Measurements from ENCODE around the gene DNM3.

Gene DNM3

GRCh38 chr1:172119184-172119583, 277.9 kb downstream of the DNM3 start:
- no peak for DNase-seq (ENCODE audit: low spot score)
- TF ChIP-seq, protein P1, sequence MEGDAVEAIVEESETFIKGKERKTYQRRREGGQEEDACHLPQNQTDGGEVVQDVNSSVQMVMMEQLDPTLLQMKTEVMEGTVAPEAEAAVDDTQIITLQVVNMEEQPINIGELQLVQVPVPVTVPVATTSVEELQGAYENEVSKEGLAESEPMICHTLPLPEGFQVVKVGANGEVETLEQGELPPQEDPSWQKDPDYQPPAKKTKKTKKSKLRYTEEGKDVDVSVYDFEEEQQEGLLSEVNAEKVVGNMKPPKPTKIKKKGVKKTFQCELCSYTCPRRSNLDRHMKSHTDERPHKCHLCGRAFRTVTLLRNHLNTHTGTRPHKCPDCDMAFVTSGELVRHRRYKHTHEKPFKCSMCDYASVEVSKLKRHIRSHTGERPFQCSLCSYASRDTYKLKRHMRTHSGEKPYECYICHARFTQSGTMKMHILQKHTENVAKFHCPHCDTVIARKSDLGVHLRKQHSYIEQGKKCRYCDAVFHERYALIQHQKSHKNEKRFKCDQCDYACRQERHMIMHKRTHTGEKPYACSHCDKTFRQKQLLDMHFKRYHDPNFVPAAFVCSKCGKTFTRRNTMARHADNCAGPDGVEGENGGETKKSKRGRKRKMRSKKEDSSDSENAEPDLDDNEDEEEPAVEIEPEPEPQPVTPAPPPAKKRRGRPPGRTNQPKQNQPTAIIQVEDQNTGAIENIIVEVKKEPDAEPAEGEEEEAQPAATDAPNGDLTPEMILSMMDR (IDR thresholded peaks at IDR 0.05; ENCODE audit: extremely low read depth, insufficient read depth, missing control alignments) = no peak
- in situ Hi-C loops (cut with MboI; ENCODE audit: low pct_unique_long_range_greater_than_20kb, low sequenced_read_pairs, unreplicated experiment) = no loop called here

DNA sequence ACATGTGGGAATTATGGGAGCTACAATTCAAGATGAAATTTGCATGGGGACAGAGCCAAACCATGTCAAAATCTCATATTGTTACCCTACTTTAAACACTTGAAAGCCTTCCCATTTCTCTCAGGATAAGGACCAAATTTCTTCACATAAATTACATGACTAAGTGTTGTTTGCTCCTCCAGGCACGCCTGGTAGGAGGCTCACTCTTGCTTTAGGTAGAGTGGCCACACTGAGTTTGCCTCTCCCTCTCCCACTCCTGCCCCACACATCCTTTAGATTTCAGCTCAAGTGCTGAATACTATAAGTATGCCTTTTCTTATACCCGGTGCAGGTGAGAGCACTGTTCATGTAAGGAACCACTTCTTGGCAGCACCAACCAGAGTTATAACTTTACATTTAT, 279.1 kb downstream of the DNM3 start:
- no peak for DNase-seq (ENCODE audit: low spot score)
- TF ChIP-seq, protein P1 (IDR thresholded peaks at IDR 0.05; ENCODE audit: extremely low read depth, insufficient read depth, missing control alignments) = no peak
- in situ Hi-C loops (cut with MboI; ENCODE audit: low pct_unique_long_range_greater_than_20kb, low sequenced_read_pairs, unreplicated experiment) = no loop called here

- in situ Hi-C loops (cut with MboI; ENCODE audit: low pct_unique_long_range_greater_than_20kb, low sequenced_read_pairs, unreplicated experiment) = no loop called here
- TF ChIP-seq, protein P1 (IDR thresholded peaks at IDR 0.05; ENCODE audit: extremely low read depth, insufficient read depth, missing control alignments) = no peak
Measured at GRCh38 chr1:172121081-172121717, 279.9 kb downstream of the DNM3 start.

GRCh38 chr1:172122381-172122780, 281.1 kb downstream of the DNM3 start:
- no peak for DNase-seq (ENCODE audit: low spot score)
- TF ChIP-seq, protein P1 (IDR thresholded peaks at IDR 0.05; ENCODE audit: extremely low read depth, insufficient read depth, missing control alignments) = no peak
- in situ Hi-C loops (cut with MboI; ENCODE audit: low pct_unique_long_range_greater_than_20kb, low sequenced_read_pairs, unreplicated experiment) = no loop called here

More at GRCh38 chr1:172121081-172121717, 279.9 kb downstream of the DNM3 start:
- no peak for DNase-seq (ENCODE audit: low spot score)

GRCh38 chr1:172125250-172125649, 284.0 kb downstream of the DNM3 start:
- in situ Hi-C loops (cut with MboI; ENCODE audit: low pct_unique_long_range_greater_than_20kb, low sequenced_read_pairs, unreplicated experiment) = no loop called here
- DNase-seq (ENCODE audit: low spot score) = no peak
- TF ChIP-seq, protein P1 (IDR thresholded peaks at IDR 0.05; ENCODE audit: extremely low read depth, insufficient read depth, missing control alignments) = no peak

- in situ Hi-C loops (cut with MboI; ENCODE audit: low pct_unique_long_range_greater_than_20kb, low sequenced_read_pairs, unreplicated experiment) = no loop called here
- TF ChIP-seq, protein P1 (IDR thresholded peaks at IDR 0.05; ENCODE audit: extremely low read depth, insufficient read depth, missing control alignments) = no peak
- no peak for DNase-seq (ENCODE audit: low spot score)
Measured at GRCh38 chr1:172125812-172126430, 284.6 kb downstream of the DNM3 start.

Data from GM13977 (cell line).